ENCODE measurements around the gene NFKBIE.
A peak's percentile ranks its signal among the peaks of the same experiment; 100 is the strongest.

Gene NFKBIE

DNA sequence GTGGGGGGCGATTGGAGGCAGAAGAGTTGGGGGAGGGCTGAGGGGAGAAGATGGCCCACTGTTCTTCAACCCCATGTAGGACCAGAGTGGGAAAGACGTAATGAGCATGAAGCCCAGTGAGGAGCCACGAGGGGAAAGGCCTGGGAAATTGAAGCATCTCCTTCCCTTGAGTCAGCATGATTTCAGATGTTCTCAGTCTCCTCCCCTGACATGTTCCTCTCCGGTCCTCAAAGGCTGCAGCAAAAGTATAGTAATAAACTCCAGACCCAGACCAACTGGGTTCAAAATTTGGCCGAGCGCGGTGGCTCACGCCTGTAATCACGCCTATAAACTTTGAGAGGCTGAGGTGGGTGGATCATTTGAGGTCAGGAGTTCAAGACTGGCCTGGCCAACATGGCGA is 1.9 kb upstream of the NFKBIE start:
- H3K79me2 ChIP-seq (ENCODE audit: insufficient read depth, low read depth) = peaks cover 30% of the 10 kb centered on the region
- no peak overlapping the region for H3K4me2 ChIP-seq
- H3K4me3 ChIP-seq (IDR thresholded peaks at IDR 0.05; ENCODE audit: insufficient read depth, low read depth, low read length) = no peak overlapping the region
- H3K4me1 ChIP-seq (ENCODE audit: low read depth, poor library complexity, severe bottlenecking) = peaks cover 30% of the 10 kb centered on the region
- H3K27me3 ChIP-seq (ENCODE audit: insufficient read depth, low read depth) = peaks cover 26% of the 10 kb centered on the region
- no peak overlapping the region for H3K27ac ChIP-seq
- no peak for TF ChIP-seq CTCF (conservative IDR thresholded peaks at IDR 0.05; ENCODE audit: low read depth, low read length)
- no peaks in the 10 kb centered on the region for H4K20me1 ChIP-seq (ENCODE audit: insufficient read depth)
- H3K36me3 ChIP-seq (ENCODE audit: insufficient read depth) = no peaks in the 10 kb centered on the region
- no peak overlapping the region for H2AFZ ChIP-seq (ENCODE audit: low read depth)
- H3K9ac ChIP-seq = no peak overlapping the region

GRCh38 chr6:44266347-44266746 is 996 bp upstream of the NFKBIE start:
- Histone ChIP-seq H3K79me2 (ENCODE audit: insufficient read depth, low read depth) (peaks cover 39% of the 10 kb centered on the region), H2AFZ (ENCODE audit: low read depth) (no peak overlapping the region), H3K4me3 (IDR thresholded peaks at IDR 0.05; ENCODE audit: insufficient read depth, low read depth, low read length) (no peak overlapping the region), H3K4me1 (ENCODE audit: low read depth, poor library complexity, severe bottlenecking) (peaks cover 39% of the 10 kb centered on the region), H3K9ac (no peak overlapping the region), H3K4me2 (peak overlapping the region; percentile 77; the same call in 1 of the 2 replicates), H3K27ac (no peak overlapping the region), H3K27me3 (ENCODE audit: insufficient read depth, low read depth) (peaks cover 18% of the 10 kb centered on the region), H3K36me3 (ENCODE audit: insufficient read depth) (no peaks in the 10 kb centered on the region), H4K20me1 (ENCODE audit: insufficient read depth) (no peaks in the 10 kb centered on the region)
- TF ChIP-seq CTCF (conservative IDR thresholded peaks at IDR 0.05; ENCODE audit: low read depth, low read length) = no peak

GRCh38 chr6:44265722-44266233 is 427 bp upstream of the NFKBIE start:
- Histone ChIP-seq H3K27me3 (ENCODE audit: insufficient read depth, low read depth) (peaks cover 14% of the 10 kb centered on the region; the same call in 1 of the 2 replicates), H3K9ac (peak overlapping the region; percentile 26; the same call in 1 of the 2 replicates), H3K79me2 (ENCODE audit: insufficient read depth, low read depth) (peaks cover 45% of the 10 kb centered on the region), H2AFZ (ENCODE audit: low read depth) (peak overlapping the region; percentile 50), H3K4me3 (IDR thresholded peaks at IDR 0.05; ENCODE audit: insufficient read depth, low read depth, low read length) (no peak overlapping the region), H4K20me1 (ENCODE audit: insufficient read depth) (no peaks in the 10 kb centered on the region), H3K36me3 (ENCODE audit: insufficient read depth) (no peaks in the 10 kb centered on the region), H3K4me2 (peak overlapping the region; percentile 77), H3K27ac (peak overlapping the region; percentile 96), H3K4me1 (ENCODE audit: low read depth, poor library complexity, severe bottlenecking) (peaks cover 45% of the 10 kb centered on the region)
- TF ChIP-seq CTCF (conservative IDR thresholded peaks at IDR 0.05; ENCODE audit: low read depth, low read length) = no peak

DNA sequence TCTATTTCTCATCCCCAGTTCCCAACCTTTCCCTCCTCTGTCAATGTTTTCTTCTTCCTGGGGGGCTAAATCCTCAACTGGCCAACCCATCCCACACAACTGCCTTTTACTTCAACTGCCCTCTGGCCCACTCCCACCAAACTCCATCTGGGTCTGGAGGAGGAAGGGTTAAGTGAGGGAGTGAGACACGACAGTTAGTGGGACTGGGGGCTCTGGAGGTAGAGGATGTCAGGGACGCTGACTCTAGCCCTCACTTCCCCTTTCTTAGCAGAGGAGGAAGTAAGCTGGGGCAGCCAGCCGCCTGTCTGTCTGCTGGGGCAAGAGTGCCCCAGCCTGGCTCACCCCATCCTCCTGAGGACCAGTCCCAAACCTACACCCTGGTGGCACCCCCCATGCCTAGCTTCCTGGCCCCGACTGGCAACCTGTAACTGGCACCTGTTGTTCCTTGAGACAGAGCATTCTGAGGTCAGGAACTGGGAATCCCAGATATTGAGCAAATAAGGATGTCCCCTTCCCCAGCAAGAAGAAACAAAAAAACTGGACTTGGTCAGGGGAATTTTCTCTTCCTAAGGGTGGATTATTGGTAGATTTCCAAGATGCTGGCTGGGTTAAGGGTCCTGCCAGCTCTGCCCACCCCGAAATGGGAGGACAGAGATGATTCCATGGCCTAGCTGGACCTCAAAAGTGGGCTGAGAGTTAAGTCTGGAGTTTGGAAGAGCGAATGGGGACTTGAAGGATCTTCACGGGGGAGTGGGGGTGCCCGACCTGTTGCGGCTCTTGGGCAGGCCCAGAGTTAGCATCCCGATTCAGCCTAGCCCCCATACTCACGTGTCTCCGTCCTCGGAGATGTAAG is 971 bp downstream of the NFKBIE start:
- H3K36me3 ChIP-seq (ENCODE audit: insufficient read depth) = no peaks in the 10 kb centered on the region
- peaks cover 7% of the 10 kb centered on the region; the same call in 1 of the 2 replicates for H3K27me3 ChIP-seq (ENCODE audit: insufficient read depth, low read depth)
- H3K27ac ChIP-seq = peak overlapping the region; percentile 96

More for the DNA sequence above, 971 bp downstream of the NFKBIE start:
- no peak overlapping the region for H3K4me3 ChIP-seq (IDR thresholded peaks at IDR 0.05; ENCODE audit: insufficient read depth, low read depth, low read length)
- peak overlapping the region; percentile 50; the same call in 1 of the 2 replicates for H2AFZ ChIP-seq (ENCODE audit: low read depth)
- H3K4me2 ChIP-seq = peak overlapping the region; percentile 100
- H3K4me1 ChIP-seq (ENCODE audit: low read depth, poor library complexity, severe bottlenecking) = peaks cover 51% of the 10 kb centered on the region
- peaks cover 45% of the 10 kb centered on the region for H3K79me2 ChIP-seq (ENCODE audit: insufficient read depth, low read depth)
- peak overlapping the region; percentile 92 for H3K9ac ChIP-seq
- TF ChIP-seq CTCF (conservative IDR thresholded peaks at IDR 0.05; ENCODE audit: low read depth, low read length) = no peak; the same call in 1 of the 2 replicates
- H4K20me1 ChIP-seq (ENCODE audit: insufficient read depth) = no peaks in the 10 kb centered on the region
